ENCODE results near the gene DZIP1L.

DNA sequence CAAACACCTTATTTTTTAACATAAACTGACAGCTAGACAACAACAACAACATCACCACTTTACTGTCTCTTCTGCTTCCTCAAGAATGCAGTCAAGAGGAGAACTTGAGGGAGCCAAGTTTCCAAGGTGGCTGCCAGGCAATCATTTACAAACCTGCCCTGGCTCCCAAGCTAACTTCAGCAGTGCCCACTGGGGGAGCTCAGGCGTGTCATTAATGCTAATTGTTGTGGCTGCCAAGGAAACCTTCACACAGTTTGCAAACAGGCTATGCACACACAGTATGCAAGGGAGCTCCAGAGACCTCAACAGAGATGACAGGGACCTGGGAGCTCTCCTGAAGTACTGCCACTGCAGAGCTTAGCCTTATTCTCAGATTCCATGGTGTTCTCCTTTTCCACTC is 2.1 kb downstream of the DZIP1L start:
- TF ChIP-seq, protein P1, sequence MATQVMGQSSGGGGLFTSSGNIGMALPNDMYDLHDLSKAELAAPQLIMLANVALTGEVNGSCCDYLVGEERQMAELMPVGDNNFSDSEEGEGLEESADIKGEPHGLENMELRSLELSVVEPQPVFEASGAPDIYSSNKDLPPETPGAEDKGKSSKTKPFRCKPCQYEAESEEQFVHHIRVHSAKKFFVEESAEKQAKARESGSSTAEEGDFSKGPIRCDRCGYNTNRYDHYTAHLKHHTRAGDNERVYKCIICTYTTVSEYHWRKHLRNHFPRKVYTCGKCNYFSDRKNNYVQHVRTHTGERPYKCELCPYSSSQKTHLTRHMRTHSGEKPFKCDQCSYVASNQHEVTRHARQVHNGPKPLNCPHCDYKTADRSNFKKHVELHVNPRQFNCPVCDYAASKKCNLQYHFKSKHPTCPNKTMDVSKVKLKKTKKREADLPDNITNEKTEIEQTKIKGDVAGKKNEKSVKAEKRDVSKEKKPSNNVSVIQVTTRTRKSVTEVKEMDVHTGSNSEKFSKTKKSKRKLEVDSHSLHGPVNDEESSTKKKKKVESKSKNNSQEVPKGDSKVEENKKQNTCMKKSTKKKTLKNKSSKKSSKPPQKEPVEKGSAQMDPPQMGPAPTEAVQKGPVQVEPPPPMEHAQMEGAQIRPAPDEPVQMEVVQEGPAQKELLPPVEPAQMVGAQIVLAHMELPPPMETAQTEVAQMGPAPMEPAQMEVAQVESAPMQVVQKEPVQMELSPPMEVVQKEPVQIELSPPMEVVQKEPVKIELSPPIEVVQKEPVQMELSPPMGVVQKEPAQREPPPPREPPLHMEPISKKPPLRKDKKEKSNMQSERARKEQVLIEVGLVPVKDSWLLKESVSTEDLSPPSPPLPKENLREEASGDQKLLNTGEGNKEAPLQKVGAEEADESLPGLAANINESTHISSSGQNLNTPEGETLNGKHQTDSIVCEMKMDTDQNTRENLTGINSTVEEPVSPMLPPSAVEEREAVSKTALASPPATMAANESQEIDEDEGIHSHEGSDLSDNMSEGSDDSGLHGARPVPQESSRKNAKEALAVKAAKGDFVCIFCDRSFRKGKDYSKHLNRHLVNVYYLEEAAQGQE (IDR thresholded peaks at IDR 0.05) = no peak
- TF ChIP-seq POLR2A (IDR thresholded peaks at IDR 0.05; ENCODE audit: low read length) (no peak), PBX3 (IDR thresholded peaks at IDR 0.05) (no peak), BHLHE40 (IDR thresholded peaks at IDR 0.05; ENCODE audit: low read depth, low read length) (no peak), PHF8 (IDR thresholded peaks at IDR 0.05; ENCODE audit: borderline replicate concordance, low read depth) (no peak)
- TF ChIP-seq, protein P2, sequence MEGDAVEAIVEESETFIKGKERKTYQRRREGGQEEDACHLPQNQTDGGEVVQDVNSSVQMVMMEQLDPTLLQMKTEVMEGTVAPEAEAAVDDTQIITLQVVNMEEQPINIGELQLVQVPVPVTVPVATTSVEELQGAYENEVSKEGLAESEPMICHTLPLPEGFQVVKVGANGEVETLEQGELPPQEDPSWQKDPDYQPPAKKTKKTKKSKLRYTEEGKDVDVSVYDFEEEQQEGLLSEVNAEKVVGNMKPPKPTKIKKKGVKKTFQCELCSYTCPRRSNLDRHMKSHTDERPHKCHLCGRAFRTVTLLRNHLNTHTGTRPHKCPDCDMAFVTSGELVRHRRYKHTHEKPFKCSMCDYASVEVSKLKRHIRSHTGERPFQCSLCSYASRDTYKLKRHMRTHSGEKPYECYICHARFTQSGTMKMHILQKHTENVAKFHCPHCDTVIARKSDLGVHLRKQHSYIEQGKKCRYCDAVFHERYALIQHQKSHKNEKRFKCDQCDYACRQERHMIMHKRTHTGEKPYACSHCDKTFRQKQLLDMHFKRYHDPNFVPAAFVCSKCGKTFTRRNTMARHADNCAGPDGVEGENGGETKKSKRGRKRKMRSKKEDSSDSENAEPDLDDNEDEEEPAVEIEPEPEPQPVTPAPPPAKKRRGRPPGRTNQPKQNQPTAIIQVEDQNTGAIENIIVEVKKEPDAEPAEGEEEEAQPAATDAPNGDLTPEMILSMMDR (IDR thresholded peaks at IDR 0.05) = no peak
